ENCODE measurements around the gene TRNP1. TPM values are rescaled to one million over a fixed set of nuclear protein-coding genes. Genes with fewer than 3 reads are reported as not detected.

The TRNP1 gene
- total and polyA plus RNA-seq, 10 of the 15 experiments (the other 5 are each of a cell fraction or from before 2014, with no cell fraction given): 0.13 TPM; not detected in 9

DNA sequence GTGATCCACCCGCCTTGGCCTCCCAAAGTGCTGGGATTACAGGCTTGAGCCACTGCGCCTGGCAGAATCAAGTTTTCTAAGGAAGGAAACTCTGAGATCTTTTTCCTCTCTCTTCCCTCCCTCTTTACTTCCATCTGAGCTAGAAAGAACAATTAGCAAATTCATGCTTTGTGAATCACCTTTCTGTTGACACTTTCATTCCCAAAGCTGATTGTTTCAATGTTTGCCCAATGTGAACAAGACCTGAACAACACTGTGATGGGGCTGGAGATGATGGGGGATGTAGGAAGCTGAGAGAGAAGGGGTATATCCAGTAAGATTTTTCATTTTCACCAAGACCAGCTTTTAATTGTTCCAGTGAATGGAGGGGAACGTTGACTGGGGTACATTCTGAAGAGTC is 24.8 kb downstream of the TRNP1 start:
- intact Hi-C loops (cut with micrococcal nuclease; ENCODE audit: unreplicated experiment) (no loop called here), in situ Hi-C loops (cut with MboI) (no loop called here)
- TF ChIP-seq, protein P1, sequence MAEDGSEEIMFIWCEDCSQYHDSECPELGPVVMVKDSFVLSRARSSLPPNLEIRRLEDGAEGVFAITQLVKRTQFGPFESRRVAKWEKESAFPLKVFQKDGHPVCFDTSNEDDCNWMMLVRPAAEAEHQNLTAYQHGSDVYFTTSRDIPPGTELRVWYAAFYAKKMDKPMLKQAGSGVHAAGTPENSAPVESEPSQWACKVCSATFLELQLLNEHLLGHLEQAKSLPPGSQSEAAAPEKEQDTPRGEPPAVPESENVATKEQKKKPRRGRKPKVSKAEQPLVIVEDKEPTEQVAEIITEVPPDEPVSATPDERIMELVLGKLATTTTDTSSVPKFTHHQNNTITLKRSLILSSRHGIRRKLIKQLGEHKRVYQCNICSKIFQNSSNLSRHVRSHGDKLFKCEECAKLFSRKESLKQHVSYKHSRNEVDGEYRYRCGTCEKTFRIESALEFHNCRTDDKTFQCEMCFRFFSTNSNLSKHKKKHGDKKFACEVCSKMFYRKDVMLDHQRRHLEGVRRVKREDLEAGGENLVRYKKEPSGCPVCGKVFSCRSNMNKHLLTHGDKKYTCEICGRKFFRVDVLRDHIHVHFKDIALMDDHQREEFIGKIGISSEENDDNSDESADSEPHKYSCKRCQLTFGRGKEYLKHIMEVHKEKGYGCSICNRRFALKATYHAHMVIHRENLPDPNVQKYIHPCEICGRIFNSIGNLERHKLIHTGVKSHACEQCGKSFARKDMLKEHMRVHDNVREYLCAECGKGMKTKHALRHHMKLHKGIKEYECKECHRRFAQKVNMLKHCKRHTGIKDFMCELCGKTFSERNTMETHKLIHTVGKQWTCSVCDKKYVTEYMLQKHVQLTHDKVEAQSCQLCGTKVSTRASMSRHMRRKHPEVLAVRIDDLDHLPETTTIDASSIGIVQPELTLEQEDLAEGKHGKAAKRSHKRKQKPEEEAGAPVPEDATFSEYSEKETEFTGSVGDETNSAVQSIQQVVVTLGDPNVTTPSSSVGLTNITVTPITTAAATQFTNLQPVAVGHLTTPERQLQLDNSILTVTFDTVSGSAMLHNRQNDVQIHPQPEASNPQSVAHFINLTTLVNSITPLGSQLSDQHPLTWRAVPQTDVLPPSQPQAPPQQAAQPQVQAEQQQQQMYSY (CRISPR knock-in tag; IDR thresholded peaks at IDR 0.05): no peak
- TF ChIP-seq MEF2A (IDR thresholded peaks at IDR 0.05; ENCODE audit: insufficient read depth, low read depth, low read length) (no peak), JUNB (IDR thresholded peaks at IDR 0.05) (no peak)
- RAD21 ChIA-PET (ENCODE audit: unreplicated experiment): no interaction called here
- Histone ChIP-seq H2AFZ (ENCODE audit: control insufficient read depth, low read depth, low read length) (no peak overlapping the region), H3K9me3 (replicated peaks; ENCODE audit: control insufficient read depth, insufficient read depth, low read length) (no peaks in the 10 kb centered on the region), H3K36me3 (ENCODE audit: control insufficient read depth in 2 of 2, insufficient read depth in 2 of 2, low read length in 1 of 2) (no peaks in the 10 kb centered on the region), H3K4me3 (no peak overlapping the region), H3K4me1 (ENCODE audit: control insufficient read depth, insufficient read depth, low read length) (peaks cover 3% of the 10 kb centered on the region), H3K9ac (ENCODE audit: control insufficient read depth, insufficient read depth, low read length) (no peak overlapping the region), H3K27me3 (replicated peaks in 1 of 2; ENCODE audit: control insufficient read depth in 2 of 2, insufficient read depth in 2 of 2, low read length in 1 of 2) (no peaks in the 10 kb centered on the region), H3K79me2 (ENCODE audit: control insufficient read depth, insufficient read depth, low read length) (no peaks in the 10 kb centered on the region), H4K20me1 (ENCODE audit: control insufficient read depth, insufficient read depth) (no peaks in the 10 kb centered on the region), H3K27ac (ENCODE audit: control insufficient read depth, insufficient read depth) (no peak overlapping the region), H3K4me2 (ENCODE audit: control insufficient read depth, insufficient read depth) (no peak overlapping the region)
- SMC1A ChIA-PET (ENCODE audit: uncharacterized antibody, unreplicated experiment): no interaction called here
- FAIRE-seq (no peak), DNase-seq (ENCODE audit: low read depth, low spot score) (no peak), ATAC-seq (no peak)
- no TSS peak for BruUV-seq (replicated peaks)
- WGBS (ENCODE audit: insufficient coverage, insufficient replicate concordance, low lambda C conversion rate, missing lambda C conversion rate): 28% methylated on average over 3 of the region's 3 CpGs
- CTCF ChIA-PET: interaction anchor here (0.7 to 2.6 kb wide), 6 partner anchors 10 to 748 kb away, joined by 3 to 9 read pairs (median 4); no protein-coding TSS in a partner anchor
- POLR2A ChIA-PET: no interaction called here

All from GM12878 (cell line).